Body of pancreas (tissue), 4 donors: ENCODE data around the gene HSD17B1.

Source experiments
- POLR2A ChIP-seq, 3 donors: fragments of 450-650 bp; IDR thresholded peaks; one replicate each; pipeline ENCODE4 v1.6.1; 2016; ENCODE audit warnings: antibody characterized with exemption in 3 of 3, mild to moderate bottlenecking in 2 of 3
- TF ChIP-seq, protein P1 (sequence below), 7 experiments: fragments of 450-650 bp in 4 of 7; fragments of 200-600 bp in 3 of 7; sonication (generic) in 3 of 7; IDR thresholded peaks; one replicate each; pipeline ENCODE4 v1.5.1; 2016 to 2019; ENCODE audit warnings: antibody characterized with exemption in 7 of 7

- TF ChIP-seq, protein P1, sequence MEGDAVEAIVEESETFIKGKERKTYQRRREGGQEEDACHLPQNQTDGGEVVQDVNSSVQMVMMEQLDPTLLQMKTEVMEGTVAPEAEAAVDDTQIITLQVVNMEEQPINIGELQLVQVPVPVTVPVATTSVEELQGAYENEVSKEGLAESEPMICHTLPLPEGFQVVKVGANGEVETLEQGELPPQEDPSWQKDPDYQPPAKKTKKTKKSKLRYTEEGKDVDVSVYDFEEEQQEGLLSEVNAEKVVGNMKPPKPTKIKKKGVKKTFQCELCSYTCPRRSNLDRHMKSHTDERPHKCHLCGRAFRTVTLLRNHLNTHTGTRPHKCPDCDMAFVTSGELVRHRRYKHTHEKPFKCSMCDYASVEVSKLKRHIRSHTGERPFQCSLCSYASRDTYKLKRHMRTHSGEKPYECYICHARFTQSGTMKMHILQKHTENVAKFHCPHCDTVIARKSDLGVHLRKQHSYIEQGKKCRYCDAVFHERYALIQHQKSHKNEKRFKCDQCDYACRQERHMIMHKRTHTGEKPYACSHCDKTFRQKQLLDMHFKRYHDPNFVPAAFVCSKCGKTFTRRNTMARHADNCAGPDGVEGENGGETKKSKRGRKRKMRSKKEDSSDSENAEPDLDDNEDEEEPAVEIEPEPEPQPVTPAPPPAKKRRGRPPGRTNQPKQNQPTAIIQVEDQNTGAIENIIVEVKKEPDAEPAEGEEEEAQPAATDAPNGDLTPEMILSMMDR (IDR thresholded peaks at IDR 0.05), result no peak
- no peak for TF ChIP-seq POLR2A (IDR thresholded peaks at IDR 0.05)
Observed at GRCh38 chr17:42541041-42541833, 11.5 kb upstream of the HSD17B1 start.
